ENCODE results near the gene TSPO2. TPM values are rescaled to one million over a fixed set of nuclear protein-coding genes. Genes with fewer than 3 reads are reported as not detected.

Gene TSPO2
- total RNA-seq, 4 donors from 2014 or later: not detected

GRCh38 chr6:41047306-41047705 is 5.0 kb downstream of the TSPO2 start:
- no peak for TF ChIP-seq CTCF (IDR thresholded peaks at IDR 0.05; ENCODE audit: low read depth)

- no peak for TF ChIP-seq CTCF (IDR thresholded peaks at IDR 0.05; ENCODE audit: low read depth)
Measured at GRCh38 chr6:41047745-41048732, 5.8 kb downstream of the TSPO2 start.

- no peak for TF ChIP-seq CTCF (IDR thresholded peaks at IDR 0.05; ENCODE audit: low read depth)
Measured at GRCh38 chr6:41049521-41049920, 7.3 kb downstream of the TSPO2 start.

- TF ChIP-seq CTCF (IDR thresholded peaks at IDR 0.05; ENCODE audit: low read depth): no peak
Measured at GRCh38 chr6:41049955-41050354, 7.7 kb downstream of the TSPO2 start.

GRCh38 chr6:41050536-41050935 is 8.3 kb downstream of the TSPO2 start:
- TF ChIP-seq CTCF (IDR thresholded peaks at IDR 0.05; ENCODE audit: low read depth): no peak

- no peak for TF ChIP-seq CTCF (IDR thresholded peaks at IDR 0.05; ENCODE audit: low read depth)
Measured at GRCh38 chr6:41051873-41052272, 9.6 kb downstream of the TSPO2 start.

- no peak for TF ChIP-seq CTCF (IDR thresholded peaks at IDR 0.05; ENCODE audit: low read depth)
Measured at GRCh38 chr6:41053041-41053440, 10.8 kb downstream of the TSPO2 start, which contains the start of gene APOBEC2. TSS of gene APOBEC2 (plus strand) at chr6:41053202. CDS start at chr6:41053348, 146 bp downstream.

Data from subcutaneous adipose tissue (tissue), 4 donors.